ENCODE measurements around the gene KLRC4.

DNA sequence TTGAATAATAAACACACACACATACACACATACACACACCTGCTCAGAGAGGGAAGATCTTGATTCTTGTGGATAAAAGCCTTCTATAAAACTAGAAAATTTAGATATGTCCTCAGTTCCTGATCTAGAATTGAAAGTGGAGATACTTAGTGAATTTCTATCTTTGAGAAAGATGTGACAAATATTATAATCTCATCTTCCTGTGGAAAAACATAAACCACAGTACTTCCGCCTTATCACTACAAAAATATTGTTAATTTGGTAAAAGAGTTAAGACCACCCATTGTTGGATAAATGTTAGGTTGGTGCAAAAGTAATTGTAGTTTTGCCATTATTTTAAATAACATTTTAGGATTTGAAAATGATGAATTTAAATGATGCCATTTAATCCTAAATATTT lies 19.7 kb downstream of the KLRC4 start, which contains the start of gene KLRK1:
- no peak for TF ChIP-seq CTCF (IDR thresholded peaks at IDR 0.05)
- TF ChIP-seq POLR2A (IDR thresholded peaks at IDR 0.05) = no peak
